HFF-Myc (cell line): ENCODE data around the gene RGS6.

Experiments
- DNase-seq: peaks from one replicate; pipeline ENCODE4 v3.0.0-alpha.2; 2011; ENCODE audit warnings: low read depth; ENCODE audit errors: extremely low read depth
- H3K4me3 ChIP-seq: replicated peaks from 2 replicates; pipeline ENCODE4 v1.5.1; 2011; ENCODE audit warnings: low read depth, mild to moderate bottlenecking, control low read depth, low read length
- CTCF ChIP-seq: IDR thresholded peaks from 2 replicates; pipeline ENCODE4 v1.5.1; 2012; ENCODE audit warnings: mild to moderate bottlenecking, low read depth, low read length, control low read depth; ENCODE audit errors: missing control alignments

Gene RGS6

GRCh38 chr14:72611506-72611905 lies 679.3 kb downstream of the RGS6 start:
- TF ChIP-seq CTCF = no peak
- no peak overlapping the region for H3K4me3 ChIP-seq
- no peak for DNase-seq

- H3K4me3 ChIP-seq = no peak overlapping the region
- no peak for TF ChIP-seq CTCF
- DNase-seq = no peak
Observed at GRCh38 chr14:72612041-72612440, 679.8 kb downstream of the RGS6 start.

GRCh38 chr14:72613231-72613974 lies 681.2 kb downstream of the RGS6 start:
- no peak for TF ChIP-seq CTCF
- no peak for DNase-seq
- no peak overlapping the region for H3K4me3 ChIP-seq

- TF ChIP-seq CTCF = no peak
- H3K4me3 ChIP-seq = no peak overlapping the region
- no peak for DNase-seq
Observed at GRCh38 chr14:72613975-72614319, 681.7 kb downstream of the RGS6 start.

- no peak for TF ChIP-seq CTCF
- DNase-seq = no peak
- no peak overlapping the region for H3K4me3 ChIP-seq
Observed at GRCh38 chr14:72614365-72614764, 682.1 kb downstream of the RGS6 start.

GRCh38 chr14:72614891-72615415 lies 682.7 kb downstream of the RGS6 start:
- no peak for DNase-seq
- TF ChIP-seq CTCF = no peak
- no peak overlapping the region for H3K4me3 ChIP-seq
